HG02610 (cell line): Measurements from ENCODE around the gene COL1A2.

Source experiments
- ATAC-seq: cut with Tn5 transposase; IDR thresholded peaks from one replicate; pipeline ENCODE4 v1.9.1; 2021; ENCODE audit warnings: mild to moderate bottlenecking, moderate library complexity; ENCODE audit not compliant: unreplicated experiment

COL1A2 gene

DNA sequence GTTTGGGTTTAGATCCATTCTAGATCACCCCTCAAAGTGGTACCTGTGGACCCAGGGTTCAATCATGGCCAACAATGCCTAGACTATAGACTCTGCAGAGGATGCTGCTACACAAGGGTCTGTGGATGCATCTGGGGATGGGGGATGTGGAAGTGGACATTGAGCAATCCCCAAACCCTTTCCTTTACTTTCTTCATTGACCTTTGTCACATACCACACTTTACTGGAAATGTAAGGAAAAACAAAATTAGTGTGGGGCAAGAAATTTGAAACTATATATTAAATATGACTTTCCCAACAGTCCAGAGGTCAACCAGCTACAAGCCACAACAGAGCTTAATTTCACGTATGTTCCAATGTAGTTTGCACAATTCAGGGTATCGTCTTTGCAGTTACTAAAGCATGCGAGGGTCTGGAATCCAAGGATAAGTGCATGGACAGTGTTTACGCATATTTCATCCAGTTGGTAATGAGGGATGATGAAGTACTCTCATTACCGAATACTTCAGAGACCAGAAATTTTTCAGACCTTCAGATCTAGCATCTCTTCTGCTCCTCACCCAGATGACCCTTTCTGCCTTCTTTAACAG lies 81.7 kb downstream of the COL1A2 start:
- ATAC-seq, result no peak

DNA sequence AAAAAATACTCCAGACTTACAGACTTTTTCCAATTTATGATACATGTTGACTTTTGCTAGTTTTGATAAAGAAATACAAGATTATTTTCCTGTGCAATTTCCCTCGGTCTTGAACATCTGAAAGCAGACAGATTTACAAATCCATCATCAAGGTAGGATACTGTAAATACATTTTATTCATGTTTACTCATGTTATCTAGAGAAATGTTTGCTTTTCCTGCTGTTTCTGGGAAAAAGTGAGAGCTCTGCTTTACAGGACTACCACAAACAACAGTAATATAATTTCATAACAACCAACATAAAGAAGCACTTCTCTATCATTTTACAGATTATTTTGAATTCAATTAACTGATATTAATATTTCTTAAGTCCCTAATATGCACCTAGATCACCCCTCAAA lies 83.2 kb downstream of the COL1A2 start:
- ATAC-seq, result no peak

- no peak for ATAC-seq
Measured at GRCh38 chr7:94478648-94479214, 84.0 kb downstream of the COL1A2 start.
